ENCODE results near the gene SLIT1. TPM values are rescaled to one million over a fixed set of nuclear protein-coding genes. Genes with fewer than 3 reads are reported as not detected.
A peak's percentile ranks its signal among the peaks of the same experiment; 100 is the strongest.
"Not testable (repeated sequence)": the region's sequence is repeated elsewhere in the genome, so short reads cannot be mapped to it uniquely, and the experiment has no call there.

The SLIT1 gene
- total RNA-seq, 1 donor from 2014 or later: 3.1 TPM

DNA sequence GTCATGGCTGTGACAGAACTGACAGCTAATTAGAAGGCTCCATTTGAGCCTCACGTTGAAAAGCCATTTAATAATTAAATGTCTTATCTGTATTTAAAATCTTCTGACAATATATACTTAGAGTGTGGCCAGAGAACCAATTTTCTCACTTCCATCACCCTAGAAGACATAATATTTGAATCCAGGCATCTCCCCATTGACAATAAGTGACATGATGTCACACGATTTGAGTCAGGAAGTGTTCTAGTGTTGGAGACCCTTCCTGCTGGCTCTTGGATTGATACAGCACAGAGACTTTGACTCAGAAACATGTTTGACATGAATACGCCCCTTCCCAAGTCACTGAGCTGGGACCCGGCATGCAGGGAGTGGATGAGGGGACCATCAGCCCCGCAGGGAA, 85.9 kb downstream of the SLIT1 start:
- DNase-seq (ENCODE audit: low spot score): no peak
- intact Hi-C loops (cut with DNase I): no loop called here
- no peak for ATAC-seq

DNA sequence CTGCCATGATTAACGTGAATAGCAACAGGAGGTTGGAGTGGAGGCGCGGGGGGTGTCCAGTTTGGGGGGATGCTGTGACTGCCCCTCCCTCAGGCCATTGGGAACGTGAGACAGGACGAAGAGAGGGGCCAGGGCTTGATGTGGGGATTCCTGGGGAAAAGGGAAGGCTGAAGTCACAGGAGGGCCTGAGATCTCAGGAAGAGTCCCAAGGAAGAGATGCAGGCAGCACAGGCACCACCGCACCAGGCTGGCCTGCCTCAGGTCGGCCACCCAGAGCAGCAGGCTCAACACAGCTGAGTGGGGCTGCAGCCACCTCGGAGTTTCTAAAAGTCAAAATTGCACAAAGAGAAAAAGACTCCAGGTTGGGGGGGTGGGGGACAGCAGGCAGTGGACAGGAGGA, 86.7 kb downstream of the SLIT1 start:
- DNase-seq (ENCODE audit: low spot score): no peak
- intact Hi-C loops (cut with DNase I): no loop called here
- no peak for ATAC-seq

DNA sequence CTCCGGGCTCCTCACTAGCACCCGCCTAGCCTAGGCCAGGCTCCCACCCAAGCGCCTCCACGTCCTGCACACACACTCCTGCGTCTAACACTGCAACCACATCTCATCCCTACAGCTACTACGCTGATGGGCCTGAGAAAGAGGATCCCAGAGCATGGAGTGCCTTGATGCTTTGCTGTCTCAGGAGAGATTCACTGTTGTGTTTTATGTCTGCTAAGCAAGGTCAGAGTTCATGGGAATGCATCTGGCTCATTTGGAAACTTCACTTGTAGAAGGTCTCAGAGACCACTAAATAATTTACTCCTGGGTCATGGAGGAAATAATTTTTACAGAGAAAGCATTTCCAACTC, 88.7 kb downstream of the SLIT1 start:
- ATAC-seq: no peak
- intact Hi-C loops (cut with DNase I): no loop called here
- no peak for DNase-seq (ENCODE audit: low spot score)

- intact Hi-C loops (cut with DNase I): no loop called here
- ATAC-seq: peak; percentile 24
- no peak for DNase-seq (ENCODE audit: low spot score)
Observed at GRCh38 chr10:97096261-97097083, 89.3 kb downstream of the SLIT1 start.

DNA sequence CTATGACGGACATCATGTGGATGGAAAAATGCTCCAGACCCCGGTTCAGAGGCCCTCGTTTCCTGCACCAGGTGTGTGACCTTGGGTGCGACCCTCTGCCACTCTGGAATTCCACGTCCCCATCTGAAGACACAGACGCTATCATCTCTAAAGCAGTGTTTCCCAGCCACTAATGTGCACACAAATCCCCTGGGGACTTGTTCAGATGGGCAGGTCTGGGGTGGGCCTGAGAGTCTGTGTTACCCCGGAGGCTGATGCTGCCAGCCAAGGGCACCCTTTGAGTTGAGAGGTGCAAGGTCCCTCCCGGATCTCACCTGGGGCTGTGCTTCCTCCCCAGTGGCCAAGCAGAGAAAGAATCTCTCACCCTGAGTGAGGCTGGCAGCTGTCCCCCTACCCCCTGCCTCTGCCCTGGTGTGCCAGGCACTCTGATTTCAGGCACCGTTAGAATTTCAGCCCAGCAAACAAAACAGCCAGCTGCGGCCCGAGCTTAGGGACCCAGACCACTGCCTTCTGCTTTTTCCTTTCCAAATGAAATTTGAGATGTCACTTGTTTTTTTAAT, 90.0 kb downstream of the SLIT1 start:
- DNase-seq (ENCODE audit: low spot score) (no peak), ATAC-seq (no peak)
- intact Hi-C loops (cut with DNase I): no loop called here

DNA sequence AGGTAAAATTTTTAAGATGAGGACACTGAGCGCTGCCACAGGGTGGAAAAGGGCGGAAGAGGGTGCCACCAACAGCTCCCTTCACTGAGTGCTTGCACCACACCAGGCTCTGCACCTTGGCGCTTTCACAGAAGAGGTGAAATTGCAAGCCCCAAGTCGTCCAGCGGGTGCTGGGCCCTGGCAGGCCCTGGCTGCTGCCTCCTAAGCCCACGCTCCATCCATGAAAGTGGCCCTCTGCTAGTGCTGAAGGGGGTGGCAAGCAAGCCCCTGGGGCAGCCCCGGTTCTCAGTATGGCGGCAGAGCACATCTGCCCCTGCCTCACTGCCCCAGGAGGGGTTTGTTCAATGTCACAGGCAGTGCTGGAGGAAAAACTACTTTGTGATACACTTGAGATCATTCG, 95.1 kb downstream of the SLIT1 start:
- intact Hi-C loops (cut with DNase I): no loop called here
- ATAC-seq: no peak
- no peak for DNase-seq (ENCODE audit: low spot score)

- intact Hi-C loops (cut with DNase I): no loop called here
- no peak for DNase-seq (ENCODE audit: low spot score)
- ATAC-seq: no peak
Observed at GRCh38 chr10:97090035-97090434, 95.7 kb downstream of the SLIT1 start.

GRCh38 chr10:97089209-97089870, 96.4 kb downstream of the SLIT1 start:
- intact Hi-C loops (cut with DNase I): no loop called here
- ATAC-seq: no peak

DNA sequence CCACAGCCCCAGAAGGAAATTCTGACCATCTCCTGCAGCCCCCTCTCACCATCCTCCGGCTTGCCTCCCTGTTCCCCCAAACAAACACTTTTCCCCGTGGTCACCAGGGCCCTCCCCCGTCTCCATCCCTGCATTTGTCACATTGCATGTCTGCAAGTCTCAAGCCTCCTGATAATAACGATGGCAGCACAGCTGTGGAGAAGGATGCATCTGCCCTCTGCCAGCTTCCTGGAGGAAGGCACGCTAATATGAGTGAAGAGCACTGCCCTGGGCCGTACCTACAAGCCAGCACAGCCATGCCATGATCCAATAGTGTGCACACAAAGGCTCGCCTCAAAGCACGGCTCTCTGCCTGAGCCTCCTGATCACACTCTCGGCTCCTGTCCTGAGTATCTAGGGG, 98.5 kb downstream of the SLIT1 start:
- intact Hi-C loops (cut with DNase I): no loop called here

More at GRCh38 chr10:97089209-97089870, 96.4 kb downstream of the SLIT1 start:
- no peak for DNase-seq (ENCODE audit: low spot score)

GRCh38 chr10:97086530-97086929, 99.2 kb downstream of the SLIT1 start:
- ATAC-seq (no peak), DNase-seq (ENCODE audit: low spot score) (no peak)
- intact Hi-C loops (cut with DNase I): no loop called here

More for the DNA sequence above, 98.5 kb downstream of the SLIT1 start:
- ATAC-seq (no peak), DNase-seq (ENCODE audit: low spot score) (no peak)

DNA sequence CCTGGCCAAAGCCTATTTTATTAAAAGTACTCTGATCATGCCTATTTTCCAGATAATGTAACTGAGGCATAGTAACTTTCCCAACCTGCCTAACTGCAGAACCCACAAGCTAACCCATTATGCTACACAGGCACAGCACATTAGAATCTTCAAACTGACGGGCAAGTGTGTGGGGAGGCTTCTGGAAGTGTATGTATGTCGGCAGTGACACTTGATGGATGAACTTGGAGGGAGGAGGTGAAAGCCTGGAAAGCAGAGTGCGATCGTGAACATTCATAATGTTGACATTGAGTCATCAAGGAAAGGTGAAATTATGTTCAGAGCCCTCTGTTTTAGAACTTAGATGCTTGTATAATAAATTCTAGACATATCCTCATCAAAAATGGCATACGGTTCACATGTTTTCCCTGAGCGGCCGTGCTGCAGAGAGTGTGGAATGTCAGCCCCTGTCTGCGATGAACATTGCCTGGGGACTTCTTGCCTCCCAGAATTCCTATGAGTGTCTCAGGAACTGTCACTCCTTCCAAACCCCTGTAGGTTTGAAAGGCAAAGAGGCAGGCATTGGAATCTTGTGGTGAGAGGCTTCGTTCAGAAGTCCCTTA, 102.4 kb downstream of the SLIT1 start:
- no peak for ATAC-seq
- DNase-seq (ENCODE audit: low spot score): no peak
- intact Hi-C loops (cut with DNase I): no loop called here

DNA sequence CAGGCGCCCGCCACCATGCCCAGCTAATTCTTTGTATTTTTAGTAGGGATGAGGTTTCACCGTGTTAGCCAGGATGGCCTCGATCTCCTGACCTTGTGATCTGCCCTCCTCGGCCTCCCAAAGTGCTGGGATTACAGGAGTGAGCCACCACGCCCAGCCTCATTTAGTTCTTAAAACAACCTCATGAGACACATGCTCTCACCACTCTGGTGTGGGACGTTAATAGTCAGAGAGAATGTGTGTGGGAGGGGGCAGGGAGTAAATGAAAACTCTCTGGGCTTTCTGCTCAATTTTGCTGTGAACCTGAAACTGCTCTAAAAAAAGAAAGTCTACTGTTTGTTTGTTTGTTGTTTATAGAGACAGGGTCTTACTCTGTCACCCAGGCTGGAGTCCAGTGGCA, 103.2 kb downstream of the SLIT1 start:
- intact Hi-C loops (cut with DNase I); DNase-seq (ENCODE audit: low spot score); ATAC-seq: not testable (repeated sequence)

GRCh38 chr10:97081621-97082235, 104.0 kb downstream of the SLIT1 start:
- ATAC-seq: no peak
- intact Hi-C loops (cut with DNase I): no loop called here
- no peak for DNase-seq (ENCODE audit: low spot score)

DNA sequence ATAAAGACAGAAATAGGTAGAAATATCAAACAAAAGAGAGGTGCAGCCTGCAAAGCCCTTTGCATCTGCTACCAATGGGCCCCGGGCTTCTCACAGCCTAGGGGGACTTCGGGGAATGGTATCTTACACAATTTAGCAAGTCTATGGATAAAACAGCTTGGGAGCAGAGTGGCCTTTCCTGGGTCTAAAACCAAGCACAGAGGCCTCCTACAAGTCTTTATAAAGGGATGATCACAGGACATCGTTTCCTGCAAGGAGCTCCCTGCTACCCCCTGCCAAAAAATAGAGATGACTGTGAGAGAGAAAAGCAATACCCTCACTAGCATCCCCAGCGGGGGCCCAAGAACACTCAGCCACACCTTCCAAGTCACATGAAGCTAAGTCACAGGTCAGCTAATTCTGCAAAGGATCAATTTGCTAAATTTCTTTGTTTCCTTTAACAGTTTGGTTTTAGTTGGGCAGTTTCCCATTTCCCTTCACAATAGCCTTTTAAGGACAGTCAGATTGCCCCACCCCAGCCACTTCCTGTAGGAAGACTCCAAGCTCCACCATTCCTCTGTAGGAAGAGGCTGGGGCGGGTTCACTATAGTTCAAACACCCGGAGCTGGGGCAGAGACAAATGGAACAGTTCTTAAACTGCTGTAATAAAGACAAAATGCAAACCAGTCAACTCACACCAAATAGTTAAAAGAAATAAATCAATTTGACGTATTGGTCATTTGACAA, 105.5 kb downstream of the SLIT1 start:
- no peak for ATAC-seq
- intact Hi-C loops (cut with DNase I): no loop called here
- no peak for DNase-seq (ENCODE audit: low spot score)

- intact Hi-C loops (cut with DNase I): no loop called here
- DNase-seq (ENCODE audit: low spot score): no peak
- ATAC-seq: no peak
Observed at GRCh38 chr10:97079448-97079847, 106.3 kb downstream of the SLIT1 start.

GRCh38 chr10:97078938-97079445, 106.8 kb downstream of the SLIT1 start:
- DNase-seq (ENCODE audit: low spot score): no peak
- intact Hi-C loops (cut with DNase I): no loop called here
- ATAC-seq: no peak

DNA sequence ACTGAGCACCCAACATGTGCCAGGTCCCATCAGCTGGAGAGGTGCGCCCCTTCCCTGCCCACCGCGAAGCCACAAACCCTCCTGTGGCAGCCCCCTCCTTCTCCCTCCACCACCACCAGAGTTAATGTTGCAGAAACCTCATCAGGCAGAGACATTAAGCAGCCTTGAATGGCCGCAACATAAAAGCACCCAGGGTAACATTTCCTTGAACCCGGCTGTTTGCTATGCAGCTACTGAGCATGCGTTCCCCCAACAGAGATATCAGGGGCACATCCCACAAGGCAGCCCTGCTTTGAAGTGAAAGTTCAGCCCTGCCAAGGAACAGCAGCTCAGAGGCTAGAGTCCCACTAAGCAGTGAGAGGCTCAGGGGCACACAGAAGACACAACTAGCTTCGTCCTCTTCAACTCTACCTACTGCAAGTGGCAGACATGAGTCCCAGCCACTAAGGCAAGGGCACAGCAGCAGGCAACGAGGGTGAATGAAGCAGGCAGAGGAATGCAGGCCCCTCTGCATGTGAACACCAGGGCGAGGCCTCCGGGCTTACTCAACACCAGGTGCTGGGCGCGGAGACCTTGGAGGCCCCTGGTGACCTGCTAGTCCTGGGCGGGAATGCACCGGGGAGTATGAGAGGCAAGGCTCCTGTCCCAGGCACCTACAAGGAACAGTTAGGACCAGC, 107.4 kb downstream of the SLIT1 start:
- intact Hi-C loops (cut with DNase I): no loop called here
- DNase-seq (ENCODE audit: low spot score) (no peak), ATAC-seq (no peak)

GRCh38 chr10:97076781-97077180, 109.0 kb downstream of the SLIT1 start:
- intact Hi-C loops (cut with DNase I): no loop called here
- DNase-seq (ENCODE audit: low spot score): no peak
- ATAC-seq: no peak

All from sciatic nerve (tissue), 2 donors.